IPS-20b (cell line): ENCODE data around the gene XXYLT1.
"Not testable (repeated sequence)": the region's sequence is repeated elsewhere in the genome, so short reads cannot be mapped to it uniquely, and the experiment has no call there.

Source experiments
- H3K27ac ChIP-seq: one replicate; pipeline ENCODE4 v1.5.1; 2013; ENCODE audit warnings: low read length
- H3K27me3 ChIP-seq: 2 replicates; pipeline ENCODE4 v1.6.1; 2013; ENCODE audit warnings: mild to moderate bottlenecking, low read length, inconsistent platforms; ENCODE audit not compliant: insufficient read depth
- H3K36me3 ChIP-seq: 2 replicates; pipeline ENCODE4 v1.6.1; 2013; ENCODE audit warnings: low read depth, mild to moderate bottlenecking, inconsistent platforms, low read length, moderate library complexity; ENCODE audit not compliant: insufficient read depth
- H3K4me1 ChIP-seq: 2 replicates; pipeline ENCODE4 v1.6.1; 2013; ENCODE audit warnings: mild to moderate bottlenecking, control low read depth, inconsistent platforms, low read length, moderate library complexity; ENCODE audit not compliant: insufficient read depth
- H3K4me3 ChIP-seq: 2 replicates; pipeline ENCODE4 v1.5.1; 2013; ENCODE audit warnings: mild to moderate bottlenecking, low read length, inconsistent platforms
- H3K9ac ChIP-seq: 2 replicates; pipeline ENCODE4 v1.6.1; 2013; ENCODE audit warnings: low read depth, mild to moderate bottlenecking, inconsistent platforms, low read length, moderate library complexity
- H3K9me3 ChIP-seq: 2 replicates; pipeline ENCODE4 v1.6.1; 2013; ENCODE audit warnings: mild to moderate bottlenecking, low read depth, low read length, inconsistent platforms; ENCODE audit not compliant: insufficient read depth

XXYLT1 gene

DNA sequence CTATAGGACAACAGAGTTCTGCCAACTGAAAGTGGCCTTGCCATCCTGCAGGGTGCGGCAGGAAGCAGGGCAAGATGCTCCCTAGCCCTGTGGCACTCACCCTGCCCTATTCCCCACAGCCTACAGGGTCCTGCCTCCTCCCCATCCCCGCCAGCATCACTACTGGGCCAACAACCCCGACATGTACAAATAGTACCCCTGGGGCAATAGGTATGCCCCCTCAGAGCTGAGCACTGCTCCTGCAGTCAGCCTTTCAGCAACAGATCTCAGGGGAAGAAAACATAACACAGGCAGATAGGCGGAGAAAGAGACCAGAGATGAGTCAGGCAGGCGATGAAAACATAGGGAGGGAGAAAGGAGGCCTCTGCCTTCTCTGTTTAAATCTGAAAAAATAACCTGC lies 74.7 kb downstream of the XXYLT1 start:
- H3K4me3 ChIP-seq, result no peak overlapping the region
- H3K36me3 ChIP-seq, result no peaks in the 10 kb centered on the region
- H3K9me3 ChIP-seq, result peaks cover 10% of the 10 kb centered on the region; the same call in 1 of the 2 replicates
- H3K4me1 ChIP-seq, result peaks cover 26% of the 10 kb centered on the region; the same call in 1 of the 2 replicates
- no peaks in the 10 kb centered on the region for H3K27me3 ChIP-seq
- peak overlapping the region; percentile 59 for H3K27ac ChIP-seq
- peak overlapping the region; percentile 10; the same call in 1 of the 2 replicates for H3K9ac ChIP-seq

DNA sequence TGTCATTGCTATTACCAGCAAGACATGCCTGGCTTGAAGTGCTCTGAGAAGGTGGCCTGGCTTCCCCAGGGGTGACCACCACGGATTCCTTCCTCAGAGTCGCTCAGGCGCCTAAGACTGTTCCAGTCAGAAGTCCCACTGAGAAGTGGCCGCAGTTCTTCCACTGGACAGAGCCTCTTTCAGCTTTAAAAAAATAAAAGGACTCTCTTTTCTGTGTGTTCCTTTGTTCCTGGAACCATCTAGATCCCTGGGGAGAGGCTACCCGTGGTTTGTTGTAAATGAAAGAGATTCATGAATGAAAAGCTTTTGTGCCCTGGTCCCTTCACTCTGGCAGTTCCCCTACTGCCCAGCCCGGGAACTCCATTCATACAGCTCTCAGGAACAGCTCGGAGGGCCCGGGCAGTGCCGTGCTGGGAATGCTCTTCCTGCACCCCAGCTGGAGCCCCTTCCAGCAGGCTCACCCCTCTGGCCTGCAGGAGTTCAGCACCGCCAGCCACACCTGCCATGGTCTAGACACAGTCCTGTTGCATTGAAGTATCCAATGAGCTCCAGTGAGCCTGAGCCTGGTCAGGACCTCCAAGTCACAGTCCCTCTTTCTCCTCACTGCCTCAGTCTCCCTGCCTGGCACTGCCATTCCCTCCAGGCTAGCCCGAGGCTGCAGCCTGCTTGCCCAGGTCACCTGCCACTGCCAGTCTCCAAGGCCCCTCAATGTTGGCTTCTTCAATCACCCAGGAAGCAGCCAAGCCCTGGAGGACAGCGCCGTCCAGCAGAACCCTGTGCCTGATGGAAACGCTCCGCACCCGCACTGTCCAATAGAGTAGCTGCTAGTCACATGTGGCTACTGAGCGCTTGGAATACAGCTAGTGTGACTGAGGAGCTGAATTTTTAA lies 75.4 kb downstream of the XXYLT1 start:
- Histone ChIP-seq H3K27me3 (no peaks in the 10 kb centered on the region), H3K36me3 (no peaks in the 10 kb centered on the region), H3K4me1 (peaks cover 26% of the 10 kb centered on the region; the same call in 1 of the 2 replicates), H3K4me3 (no peak overlapping the region), H3K27ac (peak overlapping the region; percentile 12), H3K9ac (no peak overlapping the region), H3K9me3 (peaks cover 10% of the 10 kb centered on the region; the same call in 1 of the 2 replicates)

- no peak overlapping the region for H3K27ac ChIP-seq
- H3K4me3 ChIP-seq, result no peak overlapping the region
- peaks cover 10% of the 10 kb centered on the region; the same call in 1 of the 2 replicates for H3K9me3 ChIP-seq
- H3K27me3 ChIP-seq, result no peaks in the 10 kb centered on the region
- peaks cover 26% of the 10 kb centered on the region; the same call in 1 of the 2 replicates for H3K4me1 ChIP-seq
- H3K9ac ChIP-seq, result no peak overlapping the region
- H3K36me3 ChIP-seq, result no peaks in the 10 kb centered on the region
Measured at GRCh38 chr3:195194559-195195206, 76.3 kb downstream of the XXYLT1 start.

DNA sequence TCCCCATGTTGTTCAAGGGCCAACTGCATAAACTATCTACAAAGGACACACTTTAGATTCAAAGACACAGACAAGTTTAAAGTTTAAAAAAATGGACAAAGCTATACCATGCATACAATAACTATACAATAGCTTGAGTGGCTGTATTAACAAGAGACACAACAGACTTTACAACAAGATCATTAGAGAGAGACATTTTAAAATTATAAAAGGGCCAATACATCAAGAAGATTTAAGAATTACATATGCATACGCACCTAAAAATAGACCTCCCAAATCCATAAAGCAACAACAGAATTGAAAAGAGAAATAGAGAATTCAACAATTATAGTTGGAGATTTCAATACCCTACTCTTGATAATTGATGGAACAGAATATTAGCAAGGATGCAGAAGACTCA lies 79.4 kb downstream of the XXYLT1 start:
- no peak overlapping the region for H3K9ac ChIP-seq
- no peak overlapping the region for H3K27ac ChIP-seq
- no peak overlapping the region for H3K4me3 ChIP-seq
- H3K36me3 ChIP-seq, result no peaks in the 10 kb centered on the region
- no peaks in the 10 kb centered on the region for H3K27me3 ChIP-seq
- peaks cover 10% of the 10 kb centered on the region; the same call in 1 of the 2 replicates for H3K9me3 ChIP-seq
- H3K4me1 ChIP-seq, result peaks cover 38% of the 10 kb centered on the region

GRCh38 chr3:195189821-195190220 lies 81.1 kb downstream of the XXYLT1 start:
- Histone ChIP-seq H3K9ac (no peak overlapping the region), H3K9me3 (peaks cover 10% of the 10 kb centered on the region; the same call in 1 of the 2 replicates), H3K27ac (no peak overlapping the region), H3K27me3 (no peaks in the 10 kb centered on the region), H3K36me3 (no peaks in the 10 kb centered on the region), H3K4me3 (no peak overlapping the region), H3K4me1 (peaks cover 22% of the 10 kb centered on the region)

DNA sequence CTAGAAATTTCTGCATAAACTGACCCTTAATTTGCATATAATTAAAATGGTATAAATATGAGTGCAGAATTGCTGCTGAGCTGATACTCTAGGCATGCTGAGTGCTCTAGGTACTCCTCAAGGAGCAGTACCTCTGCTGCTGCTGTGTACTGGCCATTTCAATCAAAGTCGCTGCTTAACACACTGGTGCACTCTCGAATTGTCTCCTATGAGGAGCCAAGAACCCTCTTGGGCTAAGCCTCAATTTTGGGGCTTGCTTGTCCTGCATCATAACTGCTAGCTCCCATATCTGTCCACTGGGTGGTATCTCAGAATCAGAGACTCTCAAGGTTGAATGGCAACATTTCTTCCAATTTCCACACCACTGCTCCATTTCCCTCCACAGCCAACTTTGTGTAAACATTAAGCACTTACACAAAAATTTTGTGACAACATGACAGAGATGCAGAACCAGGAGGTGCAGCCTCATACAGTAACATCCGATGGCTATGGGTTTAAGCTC lies 82.5 kb downstream of the XXYLT1 start:
- H3K27ac ChIP-seq, result no peak overlapping the region
- no peaks in the 10 kb centered on the region for H3K27me3 ChIP-seq

DNA sequence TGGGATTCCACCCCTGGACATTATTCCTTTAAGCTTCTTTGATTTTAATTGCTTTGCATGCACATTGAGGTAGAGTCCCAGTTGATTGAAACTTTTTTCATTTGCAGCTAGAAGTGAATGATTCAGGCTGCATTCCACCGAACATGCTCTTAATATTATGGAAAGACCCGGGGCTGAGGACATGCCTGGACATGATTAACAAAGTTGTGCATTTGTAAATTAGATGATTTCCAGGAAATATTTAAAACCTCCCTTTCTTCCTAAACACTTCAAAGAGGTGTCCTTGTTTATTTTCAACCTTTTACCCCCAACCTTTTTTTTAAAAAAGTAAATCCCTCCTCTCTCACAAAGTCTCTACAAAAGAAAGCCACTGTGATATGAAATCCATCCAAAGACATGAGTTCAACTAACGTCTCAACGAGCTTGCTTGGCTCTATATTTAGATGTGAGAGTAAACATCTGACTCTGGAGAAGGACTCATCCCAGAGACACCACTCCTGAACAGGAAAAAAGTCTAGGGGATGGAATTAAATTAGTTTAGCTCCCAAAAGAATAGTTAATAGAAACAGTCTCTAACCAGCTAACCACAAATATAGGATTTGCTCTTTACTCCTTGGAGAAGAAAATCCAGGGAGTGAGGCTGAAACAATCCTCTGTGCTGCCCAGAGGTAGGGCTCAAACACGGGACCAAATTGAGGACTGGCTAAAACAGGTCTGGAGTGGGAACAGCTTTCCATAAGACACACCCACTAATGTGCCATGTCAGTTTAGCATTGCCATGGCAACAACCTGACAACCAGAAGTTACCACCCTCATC lies 83.1 kb downstream of the XXYLT1 start:
- Histone ChIP-seq H3K9ac (no peak overlapping the region), H3K27ac (no peak overlapping the region), H3K27me3 (no peaks in the 10 kb centered on the region), H3K4me1 (peaks cover 26% of the 10 kb centered on the region), H3K36me3 (no peaks in the 10 kb centered on the region), H3K9me3 (peaks cover 10% of the 10 kb centered on the region; the same call in 1 of the 2 replicates), H3K4me3 (no peak overlapping the region)

More for the DNA sequence above, 82.5 kb downstream of the XXYLT1 start:
- H3K9me3 ChIP-seq, result peaks cover 10% of the 10 kb centered on the region; the same call in 1 of the 2 replicates
- H3K36me3 ChIP-seq, result no peaks in the 10 kb centered on the region
- H3K9ac ChIP-seq, result no peak overlapping the region
- H3K4me1 ChIP-seq, result peaks cover 20% of the 10 kb centered on the region
- no peak overlapping the region for H3K4me3 ChIP-seq

DNA sequence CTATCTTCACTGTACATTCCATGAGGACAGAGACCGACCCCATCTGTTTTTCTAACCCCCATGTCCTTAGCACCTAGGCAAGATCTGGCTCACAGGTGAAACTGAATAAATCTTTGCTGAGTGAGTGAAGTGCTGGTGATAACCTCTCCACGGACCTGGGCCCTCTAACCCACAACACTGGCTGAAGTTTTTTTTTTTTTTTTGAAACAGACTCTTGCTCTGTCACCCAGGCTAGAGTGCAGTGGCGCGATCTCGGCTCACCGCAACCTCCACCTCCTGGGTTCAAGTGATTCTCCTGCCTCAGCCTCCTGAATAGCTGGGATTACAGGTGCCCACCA lies 84.3 kb downstream of the XXYLT1 start:
- peaks cover 36% of the 10 kb centered on the region for H3K4me1 ChIP-seq
- not testable (repeated sequence) for H3K9ac ChIP-seq, H3K27ac ChIP-seq, H3K4me3 ChIP-seq, H3K9me3 ChIP-seq, H3K36me3 ChIP-seq, H3K27me3 ChIP-seq

- H3K4me1 ChIP-seq, result peaks cover 36% of the 10 kb centered on the region
Measured at GRCh38 chr3:195186041-195186709, 84.8 kb downstream of the XXYLT1 start.

GRCh38 chr3:195185583-195185982 lies 85.4 kb downstream of the XXYLT1 start:
- no peak overlapping the region for H3K4me3 ChIP-seq
- H3K9me3 ChIP-seq, result no peaks in the 10 kb centered on the region
- no peaks in the 10 kb centered on the region for H3K27me3 ChIP-seq
- no peak overlapping the region for H3K27ac ChIP-seq
- H3K36me3 ChIP-seq, result no peaks in the 10 kb centered on the region
- H3K9ac ChIP-seq, result no peak overlapping the region
- H3K4me1 ChIP-seq, result peaks cover 36% of the 10 kb centered on the region

More at GRCh38 chr3:195186041-195186709, 84.8 kb downstream of the XXYLT1 start:
- Histone ChIP-seq H3K27me3 (no peaks in the 10 kb centered on the region), H3K36me3 (no peaks in the 10 kb centered on the region), H3K9ac (no peak overlapping the region), H3K9me3 (no peaks in the 10 kb centered on the region; the same call in 1 of the 2 replicates), H3K4me3 (no peak overlapping the region), H3K27ac (no peak overlapping the region)
